Small intestine (tissue), 7 donors: ENCODE measurements around the gene PSORS1C2. TPM values are rescaled to one million over a fixed set of nuclear protein-coding genes. Genes with fewer than 3 reads are reported as not detected.

Source experiments
- DNase-seq, 2 donors: peaks; one replicate each; pipeline versions ENCODE4 v3.0.0 to v3.0.0-alpha.2; 2013
- FAIRE-seq: peaks from 2 replicates; lab custom pipeline; 2012; peaks lifted over from hg19 to GRCh38; lab: Jason Lieb, UNC
- H3K27ac ChIP-seq, 3 donors: one replicate each; pipeline ENCODE4 v1.5.1; 2013; ENCODE audit warnings: low read length in 2 of 3, mild to moderate bottlenecking in 2 of 3, control low read depth in 1 of 3, inconsistent platforms in 1 of 3, low read depth in 1 of 3, moderate library complexity in 1 of 3
- H3K27me3 ChIP-seq, 3 donors: one replicate each; pipeline ENCODE4 v1.6.1; 2013; ENCODE audit warnings: low read length in 3 of 3, inconsistent platforms in 1 of 3; ENCODE audit not compliant: control insufficient read depth in 3 of 3, insufficient read depth in 3 of 3
- H3K36me3 ChIP-seq, 3 donors: one replicate each; pipeline ENCODE4 v1.6.1; 2013; ENCODE audit warnings: low read length in 3 of 3, inconsistent platforms in 1 of 3, low read depth in 1 of 3, mild to moderate bottlenecking in 1 of 3, moderate library complexity in 1 of 3; ENCODE audit not compliant: control insufficient read depth in 3 of 3, insufficient read depth in 2 of 3
- H3K4me1 ChIP-seq, 3 donors: one replicate each; pipeline ENCODE4 v1.6.1; 2013; ENCODE audit warnings: low read length in 2 of 3, inconsistent platforms in 1 of 3, low read depth in 1 of 3, mild to moderate bottlenecking in 1 of 3, moderate library complexity in 1 of 3; ENCODE audit not compliant: control insufficient read depth in 3 of 3, insufficient read depth in 2 of 3
- H3K4me3 ChIP-seq, 3 donors: one replicate each; pipeline ENCODE4 v1.5.1; 2013; ENCODE audit warnings: low read length in 3 of 3, control low read depth in 1 of 3, inconsistent platforms in 1 of 3, low read depth in 1 of 3, mild to moderate bottlenecking in 1 of 3, moderate library complexity in 1 of 3
- H3K9me3 ChIP-seq, 2 donors: one replicate each; pipeline ENCODE4 v1.6.1; 2013; ENCODE audit warnings: low read depth in 1 of 2, low read length in 1 of 2; ENCODE audit not compliant: control insufficient read depth in 2 of 2, insufficient read depth in 1 of 2
- WGBS, 3 donors: extraction: QIAGEN DNeasy Blood & Tissue Kit; methylation state at CpG; one replicate each; pipeline ENCODE4 v1.1.7; 2013; 5-methylcytosine and 5-hydroxymethylcytosine counted together
- polyA plus RNA-seq, 4 donors: library from polyadenylated mRNA; stranded (reverse) in 3 of 4; unstranded in 1 of 4; fragments of 200-250 nt in 3 of 4; fragments of 120-200 nt in 1 of 4; gene quantifications; one replicate each; pipeline versions ENCODE4 v1.2.1 to v1.2.3, GENCODE V29; 2013
- donor health status: healthy with polysubstance abuse.
- donor health status: control.
- donor health status: control.
- donor health status: Bipolar disorder and iron deficiency.
- donor health status: healthy.

Gene PSORS1C2
- polyA plus RNA-seq, 4 donors, result not detected

GRCh38 chr6:31179042-31179386, 40.1 kb upstream of the PSORS1C2 start:
- H3K4me3 ChIP-seq, result no peak overlapping the region
- H3K27ac ChIP-seq, result peak overlapping the region in 2 of 3 donors; percentile 1 to 8
- no peaks in the 10 kb centered on the region for H3K27me3 ChIP-seq
- H3K36me3 ChIP-seq, result no peaks in the 10 kb centered on the region
- FAIRE-seq (no peak), DNase-seq (no peak)
- H3K9me3 ChIP-seq, result no peaks in the 10 kb centered on the region
- WGBS, 3 donors, result 36 to 59% (median 53%) methylated on average over 4 of the region's 4 CpGs
- peaks cover 0 to 4% (median 2%) of the 10 kb centered on the region in 3 donors for H3K4me1 ChIP-seq

- 36 to 37% (median 37%) methylated on average over 8 of the region's 8 CpGs for WGBS, 3 donors
- no peak overlapping the region for H3K4me3 ChIP-seq
- DNase-seq (no peak), FAIRE-seq (no peak)
- no peaks in the 10 kb centered on the region for H3K36me3 ChIP-seq
- H3K9me3 ChIP-seq, result no peaks in the 10 kb centered on the region
- no peak overlapping the region for H3K27ac ChIP-seq
- H3K4me1 ChIP-seq, result peaks cover 0 to 4% (median 2%) of the 10 kb centered on the region in 3 donors
- no peaks in the 10 kb centered on the region for H3K27me3 ChIP-seq
Observed at GRCh38 chr6:31178143-31179041, 39.5 kb upstream of the PSORS1C2 start.

DNA sequence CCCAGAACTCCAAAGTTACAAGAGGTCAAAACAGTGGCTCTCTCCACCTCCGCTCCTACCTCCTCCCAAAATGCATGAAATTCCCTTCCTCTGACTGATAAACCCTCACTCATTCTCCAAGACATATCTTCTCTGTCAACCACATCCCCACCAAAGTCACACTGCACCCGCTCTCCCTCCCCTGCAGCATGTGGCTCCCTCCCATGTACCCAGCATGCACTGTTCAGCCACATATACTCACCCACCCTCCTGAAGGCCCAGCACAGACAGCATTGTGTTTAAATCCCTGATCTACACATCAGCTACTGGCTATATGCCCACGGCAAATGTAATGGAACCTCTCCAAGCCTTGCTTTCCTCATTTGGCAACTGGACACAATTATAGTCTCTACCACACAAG, 37.1 kb upstream of the PSORS1C2 start:
- no peak for DNase-seq
- H3K4me1 ChIP-seq, result peaks cover 0 to 4% (median 2%) of the 10 kb centered on the region in 3 donors
- H3K27ac ChIP-seq, result no peak overlapping the region
- no peaks in the 10 kb centered on the region for H3K36me3 ChIP-seq
- no peak overlapping the region for H3K4me3 ChIP-seq
- no peaks in the 10 kb centered on the region for H3K9me3 ChIP-seq
- H3K27me3 ChIP-seq, result peaks cover 0 to 3% (median 0%) of the 10 kb centered on the region in 3 donors
- WGBS, 3 donors, result 74 to 79% (median 78%) methylated on average over 3 of the region's 3 CpGs
- FAIRE-seq, result no peak

GRCh38 chr6:31174378-31174777, 35.5 kb upstream of the PSORS1C2 start:
- DNase-seq (no peak), FAIRE-seq (no peak)
- WGBS, 3 donors, result 85 to 86% (median 86%) methylated on average over 5 of the region's 5 CpGs
- no peaks in the 10 kb centered on the region for H3K9me3 ChIP-seq
- H3K36me3 ChIP-seq, result no peaks in the 10 kb centered on the region
- peaks cover 0 to 6% (median 0%) of the 10 kb centered on the region in 3 donors for H3K27me3 ChIP-seq
- no peak overlapping the region for H3K4me3 ChIP-seq
- peaks cover 0 to 4% (median 2%) of the 10 kb centered on the region in 3 donors for H3K4me1 ChIP-seq
- H3K27ac ChIP-seq, result no peak overlapping the region

GRCh38 chr6:31173406-31173805, 34.5 kb upstream of the PSORS1C2 start:
- no peak for DNase-seq
- Histone ChIP-seq H3K27ac (no peak overlapping the region), H3K27me3 (peaks cover 0 to 6% (median 0%) of the 10 kb centered on the region in 3 donors), H3K36me3 (no peaks in the 10 kb centered on the region), H3K4me1 (no peaks in the 10 kb centered on the region), H3K4me3 (no peak overlapping the region), H3K9me3 (no peaks in the 10 kb centered on the region)
- FAIRE-seq, result no peak
- whole genome bisulfite sequencing, 3 donors, result 72 to 74% (median 73%) methylated on average over 3 of the region's 3 CpGs

GRCh38 chr6:31172973-31173384, 34.1 kb upstream of the PSORS1C2 start:
- no peaks in the 10 kb centered on the region for H3K4me1 ChIP-seq
- peaks cover 0 to 6% (median 0%) of the 10 kb centered on the region in 3 donors for H3K27me3 ChIP-seq
- H3K27ac ChIP-seq, result no peak overlapping the region
- FAIRE-seq (no peak), DNase-seq (no peak)
- no peaks in the 10 kb centered on the region for H3K36me3 ChIP-seq
- WGBS, 3 donors, result 76 to 79% (median 76%) methylated on average over 4 to 5 of the region's 5 CpGs
- H3K4me3 ChIP-seq, result no peak overlapping the region
- no peaks in the 10 kb centered on the region for H3K9me3 ChIP-seq

- Histone ChIP-seq H3K27me3 (peaks cover 0 to 6% (median 0%) of the 10 kb centered on the region in 3 donors), H3K9me3 (no peaks in the 10 kb centered on the region), H3K36me3 (no peaks in the 10 kb centered on the region), H3K4me1 (no peaks in the 10 kb centered on the region), H3K4me3 (no peak overlapping the region), H3K27ac (no peak overlapping the region)
- FAIRE-seq (no peak), DNase-seq (no peak)
- 62 to 87% (median 80%) methylated on average over 16 of the region's 16 CpGs for WGBS, 3 donors
Observed at GRCh38 chr6:31171931-31172905, 33.4 kb upstream of the PSORS1C2 start.

- Histone ChIP-seq H3K4me3 (no peak overlapping the region), H3K27me3 (peaks cover 0 to 6% (median 0%) of the 10 kb centered on the region in 3 donors), H3K36me3 (no peaks in the 10 kb centered on the region), H3K4me1 (no peaks in the 10 kb centered on the region), H3K27ac (no peak overlapping the region), H3K9me3 (no peaks in the 10 kb centered on the region)
- DNase-seq (no peak), FAIRE-seq (no peak)
- WGBS, 3 donors, result 85 to 93% (median 87%) methylated on average over 10 of the region's 10 CpGs
Observed at GRCh38 chr6:31170987-31171671, 32.3 kb upstream of the PSORS1C2 start.
